CD1c-positive myeloid dendritic cell (primary cell): ENCODE results near the gene WDR4.
"Not testable (repeated sequence)": the region's sequence is repeated elsewhere in the genome, so short reads cannot be mapped to it uniquely, and the experiment has no call there.

Experiments used
- DNase-seq: peaks from one replicate; pipeline ENCODE4 v3.0.0-alpha.2; 2016; ENCODE audit errors: extremely low spot score

WDR4 gene

GRCh38 chr21:42878993-42879787 lies at the start of gene WDR4:
Gene WDR4, minus strand, starts transcription at chr21:42879539. Its CDS starts 44 bp downstream, at chr21:42879495.
- peak; percentile 99 for DNase-seq

DNA sequence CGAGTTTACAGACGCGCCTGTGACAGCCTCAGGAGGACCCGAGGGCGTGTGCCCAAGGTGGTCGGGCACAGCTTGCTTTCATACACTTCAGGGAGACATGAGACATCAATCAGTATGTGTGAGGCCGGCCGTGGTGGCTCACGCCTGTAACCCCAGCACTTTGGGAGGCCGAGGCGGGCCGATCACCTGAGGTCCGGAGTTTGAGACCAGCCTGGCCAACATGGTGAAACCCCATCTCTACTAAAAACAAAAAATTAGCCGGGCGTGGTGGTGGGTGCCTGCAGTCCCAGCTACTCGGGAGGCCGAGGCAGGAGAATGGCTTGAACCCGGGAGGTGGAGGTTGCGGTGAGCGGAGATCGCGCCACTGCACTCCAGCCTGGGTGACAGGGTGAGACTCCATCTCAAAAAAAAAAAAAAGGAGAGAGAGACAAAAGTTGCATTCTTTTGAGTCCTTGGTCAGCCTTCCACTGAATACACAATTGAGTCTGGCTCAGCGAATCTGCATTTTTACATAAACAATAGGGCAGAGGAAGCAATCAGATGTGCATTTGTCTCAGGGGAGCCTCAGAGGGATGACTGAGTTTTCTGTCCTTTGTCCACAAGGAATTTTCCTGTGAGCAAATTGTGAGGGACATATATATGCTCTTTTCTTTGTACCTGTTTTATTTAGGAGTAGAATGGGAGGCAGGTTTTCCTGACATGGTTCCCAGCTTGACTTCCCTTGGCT lies 48.3 kb upstream of the WDR4 start:
- not testable (repeated sequence) for DNase-seq

DNA sequence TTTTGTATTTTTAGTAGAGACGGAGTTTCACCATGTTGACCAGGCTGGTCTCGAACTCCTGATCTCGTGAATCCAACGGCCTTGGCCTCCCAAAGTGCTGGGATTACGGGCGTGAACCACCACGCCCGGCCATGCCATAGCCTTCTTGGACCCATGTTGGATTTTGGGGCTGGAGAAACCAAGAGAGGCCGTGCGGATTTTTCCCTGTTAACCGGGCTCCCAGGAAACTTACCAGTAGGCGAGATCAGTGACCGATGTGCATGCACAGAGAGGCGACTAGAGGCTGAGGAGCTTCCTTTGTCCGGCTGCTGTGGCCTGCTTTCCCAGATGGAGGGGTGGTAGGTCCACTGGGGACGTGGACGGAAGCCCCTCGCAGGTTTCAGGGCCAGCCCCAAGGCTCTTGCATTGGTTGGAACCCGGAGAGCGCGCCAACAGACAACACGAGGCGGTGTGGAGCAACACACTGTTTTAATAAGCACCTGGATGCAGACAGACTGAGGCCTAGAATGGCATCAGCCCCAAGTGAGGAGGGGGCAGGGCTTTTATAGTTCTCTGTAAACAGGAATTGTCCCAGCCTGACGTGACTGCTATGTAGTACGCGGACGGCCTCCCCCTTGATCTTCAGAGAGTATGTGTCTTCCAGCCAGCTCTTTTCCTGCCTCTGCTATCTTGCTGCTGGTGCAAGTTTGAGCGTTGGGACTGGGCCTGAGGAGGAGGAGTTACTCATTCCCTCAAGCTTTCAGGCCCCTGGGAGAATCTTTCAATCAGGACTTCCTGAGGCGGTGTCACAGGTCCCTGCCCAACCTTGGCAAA lies 46.0 kb upstream of the WDR4 start, which contains the start of gene ERVH48-1:
TSS of gene ERVH48-1 (minus strand) at position 517 of the 813 bp plus-strand sequence. CDS start 6,624 bp downstream, outside the sequence.
- no peak for DNase-seq

DNA sequence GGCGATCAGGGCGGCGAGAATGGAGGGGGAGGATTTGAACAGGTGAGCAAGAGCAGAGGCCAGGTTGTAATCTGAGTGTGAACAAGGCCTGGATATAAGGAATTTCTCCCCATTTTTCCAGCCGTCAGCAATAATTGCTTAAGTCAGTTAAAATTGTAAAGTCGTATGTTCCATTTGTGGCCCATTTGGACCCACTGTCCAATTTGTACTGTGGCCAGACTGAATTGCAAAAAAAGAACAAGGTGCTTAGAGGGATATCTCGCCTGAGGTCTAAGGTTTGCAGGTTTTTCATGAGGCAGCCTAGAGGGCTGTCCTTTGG lies 45.1 kb upstream of the WDR4 start:
- no peak for DNase-seq

GRCh38 chr21:42923553-42924432 lies 44.5 kb upstream of the WDR4 start:
- DNase-seq, result peak; percentile 84

GRCh38 chr21:42922918-42923317 lies 43.6 kb upstream of the WDR4 start:
- no peak for DNase-seq

DNA sequence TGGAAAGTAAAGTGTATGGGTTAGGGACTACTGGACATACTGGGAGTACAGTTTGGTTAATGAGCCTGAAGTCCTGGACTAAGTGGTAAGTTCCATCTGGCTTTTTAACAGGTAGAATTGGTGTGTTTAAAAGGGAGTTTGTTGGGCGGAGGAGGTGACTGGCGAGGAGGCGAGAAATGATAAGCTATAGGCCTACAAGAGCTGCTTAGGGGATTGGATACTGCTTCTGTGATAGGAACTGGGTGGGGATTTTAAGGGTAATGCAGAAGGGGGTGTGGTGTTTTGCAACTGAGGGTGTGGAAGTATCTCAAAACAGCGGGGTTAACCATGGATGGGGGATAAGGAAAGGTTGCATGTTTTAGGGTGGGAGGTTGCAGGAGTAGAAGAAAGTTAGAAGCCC lies 42.6 kb upstream of the WDR4 start:
- DNase-seq, result no peak

DNA sequence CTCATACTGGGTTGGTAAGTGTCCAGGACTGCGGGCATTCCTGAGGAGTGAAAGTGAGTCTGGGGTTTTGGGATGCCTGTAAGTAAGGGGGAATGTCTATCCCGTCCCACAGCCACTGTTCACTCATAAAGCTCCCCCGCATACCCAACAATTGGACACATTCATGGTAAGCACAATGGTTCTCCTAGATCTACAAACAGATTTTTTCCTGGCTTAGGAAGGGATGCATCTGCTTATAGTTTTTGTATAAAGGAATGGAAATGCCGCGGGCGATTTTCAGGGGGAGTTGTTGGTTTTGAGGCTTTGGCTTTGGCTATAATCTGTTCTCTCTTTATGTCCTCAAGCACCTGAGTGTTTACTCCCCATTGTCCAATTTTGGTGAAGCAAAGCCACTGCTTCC lies 39.0 kb upstream of the WDR4 start:
- no peak for DNase-seq

DNA sequence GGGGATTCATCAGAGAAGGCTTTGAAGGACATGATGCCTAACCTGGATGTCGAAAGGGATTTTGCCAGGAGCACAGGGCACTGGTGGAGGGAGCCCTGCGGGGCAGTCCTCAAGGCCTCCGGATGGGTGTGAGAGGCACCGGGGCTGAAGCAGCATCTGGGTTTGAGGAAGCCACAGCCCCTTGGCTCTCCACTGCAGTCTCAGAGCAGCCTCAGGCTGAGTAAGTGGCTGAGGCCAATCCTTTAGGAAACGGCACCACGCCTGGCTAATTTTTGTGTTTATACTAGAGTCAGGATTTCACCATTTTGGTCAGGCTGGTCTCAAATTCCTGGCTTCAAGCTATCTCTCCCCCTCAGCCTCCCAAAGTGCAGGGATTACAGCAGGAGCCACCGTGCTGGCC lies 34.1 kb upstream of the WDR4 start:
- DNase-seq, result no peak

GRCh38 chr21:42911920-42912319 lies 32.6 kb upstream of the WDR4 start:
- DNase-seq, result not testable (repeated sequence)

- not testable (repeated sequence) for DNase-seq
Measured at GRCh38 chr21:42908484-42908883, 29.1 kb upstream of the WDR4 start.

- no peak for DNase-seq
Measured at GRCh38 chr21:42906233-42906632, 26.9 kb upstream of the WDR4 start.

DNA sequence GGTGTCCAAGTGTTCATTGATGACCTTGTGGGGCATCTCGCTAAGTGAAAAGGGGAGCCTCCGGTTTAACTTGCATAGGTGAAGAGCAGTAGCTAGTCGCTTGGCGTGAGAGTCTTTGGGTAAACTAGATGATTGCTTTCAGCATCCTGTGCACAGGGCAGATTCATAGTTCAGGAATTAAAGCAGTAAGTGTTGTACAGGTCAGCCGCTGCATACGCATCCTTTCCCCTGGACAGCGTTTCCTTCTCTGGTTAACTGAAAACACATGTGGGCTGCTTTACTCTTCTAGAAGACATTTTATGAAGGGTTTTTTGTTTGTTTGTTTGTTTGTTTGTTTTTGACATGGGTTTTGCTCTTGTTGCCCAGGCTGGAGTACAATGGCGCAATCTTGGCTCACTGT lies 25.9 kb upstream of the WDR4 start:
- no peak for DNase-seq

- no peak for DNase-seq
Measured at GRCh38 chr21:42903817-42904216, 24.5 kb upstream of the WDR4 start.

DNA sequence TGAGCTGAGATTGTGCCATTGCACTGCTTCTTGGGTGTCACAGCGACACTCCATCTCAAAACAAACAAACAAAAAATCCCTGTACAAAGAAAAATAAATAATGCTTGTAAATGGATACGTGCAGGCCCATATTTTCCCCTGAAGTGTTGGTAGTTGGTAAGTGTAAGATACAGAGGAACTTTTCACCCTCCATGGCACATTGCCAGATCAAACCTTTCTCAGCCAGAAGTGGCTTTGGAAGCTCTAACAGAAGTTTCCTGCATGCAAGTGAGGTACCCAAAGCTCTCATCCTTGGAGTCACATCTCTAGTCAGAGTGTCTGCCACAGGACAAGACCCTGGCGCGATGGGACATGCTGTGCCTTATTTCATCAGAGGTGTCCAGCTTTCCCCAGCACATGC lies 21.1 kb upstream of the WDR4 start:
- no peak for DNase-seq

- peak; percentile 100 for DNase-seq
Measured at GRCh38 chr21:42892931-42893755, 13.8 kb upstream of the WDR4 start, which contains the start of gene NDUFV3. Gene NDUFV3, plus strand, starts transcription at chr21:42893309. Its CDS starts 25 bp downstream, at chr21:42893334.

DNA sequence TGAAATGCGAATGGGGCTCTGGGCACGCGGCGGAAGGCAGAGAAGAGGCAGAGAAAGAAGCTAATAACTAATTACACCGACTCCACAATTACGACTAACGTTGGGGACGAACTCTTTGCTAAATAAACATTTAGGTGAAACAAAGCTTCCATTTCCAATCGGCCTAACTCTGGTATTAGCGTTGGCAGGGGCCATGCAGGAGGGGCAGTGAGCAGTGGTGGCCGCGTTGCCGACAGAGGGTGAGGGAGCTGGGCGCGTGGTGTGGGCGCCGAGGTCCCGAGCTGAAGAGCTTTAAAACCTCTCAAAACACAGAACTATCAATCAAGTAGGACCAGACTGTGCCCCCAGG lies 13.2 kb upstream of the WDR4 start:
- no peak for DNase-seq

DNA sequence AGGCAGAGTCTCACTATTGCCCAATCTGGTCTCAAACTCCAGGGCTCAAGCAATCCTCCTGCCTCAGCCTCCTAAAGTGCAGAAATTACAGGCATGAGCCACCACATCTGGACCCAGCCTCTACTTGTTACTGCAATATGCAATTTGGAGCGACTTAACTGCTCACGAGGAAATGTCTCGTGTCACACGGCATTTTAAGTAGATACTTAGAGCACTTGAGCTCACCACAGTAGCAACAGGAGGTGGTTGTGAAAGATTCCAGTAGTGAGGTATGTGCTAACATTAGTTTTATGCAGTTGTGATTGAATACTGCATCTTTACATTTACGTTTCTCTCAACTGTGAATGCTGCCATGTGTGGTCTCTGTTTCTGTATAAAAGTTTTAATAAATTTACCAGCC lies 8.0 kb upstream of the WDR4 start:
- DNase-seq, result no peak

DNA sequence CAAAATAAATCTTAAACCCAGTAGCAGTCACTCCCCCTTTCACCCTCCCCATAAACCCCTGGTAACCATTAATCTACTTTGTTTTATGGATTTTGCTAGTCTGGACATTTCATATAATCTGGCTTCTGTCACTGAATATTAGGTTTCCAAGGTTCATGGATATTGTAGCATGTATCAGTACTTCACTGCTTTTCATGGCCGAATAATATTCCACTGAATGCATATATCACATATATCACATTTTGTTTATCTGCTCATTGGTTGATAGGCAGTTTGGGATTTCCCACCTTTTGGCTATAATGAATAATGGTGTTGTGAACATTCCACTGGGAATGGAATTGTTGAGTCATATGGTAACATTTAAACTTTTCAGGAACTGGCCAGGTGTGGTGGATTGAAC lies 4.6 kb upstream of the WDR4 start:
- DNase-seq, result no peak

GRCh38 chr21:42880352-42880751 lies 1.0 kb upstream of the WDR4 start:
- DNase-seq, result no peak

DNA sequence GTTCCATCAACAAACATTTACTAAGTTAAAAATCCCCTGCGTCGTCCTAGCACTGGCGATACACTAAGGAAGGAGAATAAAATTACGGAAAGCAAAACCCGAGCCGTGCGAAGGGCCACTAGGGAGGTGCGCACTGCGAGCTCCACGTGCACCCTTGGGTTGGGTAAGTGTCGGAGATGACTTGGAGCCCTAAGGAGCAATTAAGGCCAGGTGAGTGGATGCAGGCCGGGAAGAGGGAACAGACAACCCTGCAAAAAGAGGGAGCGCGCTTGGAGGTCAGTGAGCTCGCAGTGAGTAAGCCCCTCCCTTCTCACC lies 704 bp downstream of the WDR4 start:
- no peak for DNase-seq
